ENCODE results near the gene ATAD3C.
"Not testable (repeated sequence)": the region's sequence is repeated elsewhere in the genome, so short reads cannot be mapped to it uniquely, and the experiment has no call there.

The ATAD3C gene

DNA sequence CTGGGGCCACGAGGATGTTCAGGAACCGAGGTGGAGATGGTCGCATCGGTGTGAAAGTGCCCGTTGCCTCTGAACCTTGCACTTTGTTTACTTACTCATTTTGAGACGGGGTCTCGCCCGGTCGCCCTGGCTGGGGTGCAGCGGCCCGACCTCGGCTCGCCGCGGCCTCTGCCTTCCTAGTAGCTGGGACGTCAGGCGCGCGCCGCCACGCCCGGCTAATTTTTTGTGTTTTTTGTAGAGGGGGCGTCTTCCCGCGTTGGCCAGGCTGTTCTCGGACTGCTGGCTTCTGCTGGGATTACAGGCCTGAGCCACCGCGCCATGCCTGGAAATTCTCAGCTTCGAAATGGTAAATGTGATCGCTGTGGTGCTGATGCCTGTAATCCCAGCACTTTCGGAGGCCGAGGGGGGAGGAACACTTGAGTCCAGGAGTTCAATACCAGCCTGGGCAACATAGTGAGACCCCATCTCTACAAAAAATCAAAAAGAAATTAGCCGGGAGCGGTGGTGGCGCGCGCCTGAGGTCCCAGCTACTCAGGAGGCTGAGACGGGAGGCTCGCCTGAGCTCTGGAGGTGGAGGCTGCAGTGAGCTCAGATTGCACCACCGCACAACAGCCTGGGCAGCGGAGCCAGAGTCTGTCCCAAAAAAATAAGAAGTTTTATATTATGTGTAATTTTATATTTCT lies 41.7 kb upstream of the ATAD3C start:
- H3K36me3 ChIP-seq (ENCODE audit: control insufficient read depth, insufficient read depth, low read length), result peaks cover 35% of the 10 kb centered on the region
- peak overlapping the region; percentile 95 for H3K27ac ChIP-seq (ENCODE audit: low read depth, low read length)
- H3K4me3 ChIP-seq (ENCODE audit: low read depth, low read length), result peak overlapping the region; percentile 89
- no peaks in the 10 kb centered on the region for H3K9me3 ChIP-seq (ENCODE audit: control insufficient read depth, insufficient read depth, low read length)
- no peaks in the 10 kb centered on the region for H3K27me3 ChIP-seq (ENCODE audit: control insufficient read depth, insufficient read depth, low read length)
- H3K9ac ChIP-seq (ENCODE audit: low read depth, low read length), result peak overlapping the region; percentile 90
- H3K4me1 ChIP-seq (ENCODE audit: control insufficient read depth, insufficient read depth, low read length), result peaks cover 26% of the 10 kb centered on the region

DNA sequence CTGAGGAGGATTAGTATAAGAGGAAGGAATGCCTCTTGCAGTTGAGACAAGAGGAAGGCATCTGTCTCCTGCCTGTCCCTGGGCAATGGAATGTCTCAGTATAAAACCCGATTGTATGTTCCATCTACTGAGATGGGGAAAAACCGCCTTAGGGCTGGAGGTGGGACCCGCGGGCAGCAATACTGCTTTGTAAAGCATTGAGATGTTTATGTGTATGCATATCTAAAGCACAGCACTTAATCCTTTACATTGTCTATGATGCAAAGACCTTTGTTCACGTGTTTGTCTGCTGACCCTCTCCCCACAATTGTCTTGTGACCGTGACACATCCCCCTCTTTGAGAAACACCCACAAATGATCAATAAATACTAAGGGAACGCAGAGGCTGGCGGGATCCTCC lies 39.3 kb upstream of the ATAD3C start:
- H3K9me3 ChIP-seq (ENCODE audit: control insufficient read depth, insufficient read depth, low read length); H3K27me3 ChIP-seq (ENCODE audit: control insufficient read depth, insufficient read depth, low read length): not testable (repeated sequence)
- Histone ChIP-seq H3K4me3 (ENCODE audit: low read depth, low read length) (peak overlapping the region; percentile 38; the same call in 1 of the 2 replicates), H3K36me3 (ENCODE audit: control insufficient read depth, insufficient read depth, low read length) (peaks cover 14% of the 10 kb centered on the region), H3K27ac (ENCODE audit: low read depth, low read length) (peak overlapping the region; percentile 95), H3K4me1 (ENCODE audit: control insufficient read depth, insufficient read depth, low read length) (peaks cover 26% of the 10 kb centered on the region), H3K9ac (ENCODE audit: low read depth, low read length) (peak overlapping the region; percentile 78)

DNA sequence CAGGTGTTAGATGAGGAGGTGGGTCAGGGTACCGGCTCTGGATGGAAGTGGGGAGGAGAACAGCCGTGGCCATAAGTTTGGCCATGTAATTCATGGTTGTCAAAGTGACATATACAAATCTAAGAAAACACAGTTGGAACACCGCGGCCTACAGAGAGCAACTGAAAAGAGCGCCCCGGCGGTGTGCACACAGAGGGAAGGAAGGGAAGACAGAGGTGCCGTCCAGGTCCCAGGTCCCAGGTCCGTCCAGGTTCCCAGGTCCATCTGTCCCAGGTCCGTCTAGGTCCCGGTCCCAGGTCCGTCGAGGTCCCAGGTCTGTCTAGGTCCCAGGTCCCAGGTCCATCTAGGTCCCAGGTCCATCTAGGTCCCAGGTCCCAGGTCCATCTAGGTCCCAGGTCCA lies 37.9 kb upstream of the ATAD3C start:
- Histone ChIP-seq H3K4me1 (ENCODE audit: control insufficient read depth, insufficient read depth, low read length) (peaks cover 31% of the 10 kb centered on the region), H3K27ac (ENCODE audit: low read depth, low read length) (no peak overlapping the region), H3K9ac (ENCODE audit: low read depth, low read length) (no peak overlapping the region)

DNA sequence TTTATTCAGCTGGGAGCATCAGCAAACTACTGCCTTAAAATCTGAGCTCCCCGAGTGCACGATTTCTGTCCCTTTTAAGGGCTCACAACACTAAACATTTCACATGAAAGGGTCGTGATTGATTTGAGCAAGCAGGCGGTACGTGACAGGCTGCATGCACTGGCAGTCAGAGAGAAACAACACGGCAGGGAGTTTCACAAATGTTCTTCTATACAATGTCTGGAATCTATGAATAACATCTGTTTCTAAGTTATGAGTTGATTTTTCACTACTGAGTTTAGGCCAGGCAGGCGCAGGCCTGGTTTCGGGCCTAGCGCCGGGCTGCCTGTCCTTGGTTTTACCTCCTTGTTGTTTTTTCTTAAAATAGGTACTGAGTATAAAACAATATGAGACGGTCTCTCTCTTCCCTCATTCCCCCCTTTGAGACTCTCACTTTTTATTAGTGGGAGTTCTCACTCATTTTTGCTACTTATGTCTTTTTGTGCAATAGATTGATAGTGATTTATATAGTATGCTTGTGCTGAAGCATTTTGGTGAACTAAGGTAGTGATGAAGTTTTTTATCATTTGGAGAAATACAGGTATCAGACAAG lies 37.1 kb upstream of the ATAD3C start:
- H3K4me3 ChIP-seq (ENCODE audit: low read depth, low read length); H3K9me3 ChIP-seq (ENCODE audit: control insufficient read depth, insufficient read depth, low read length); H3K27ac ChIP-seq (ENCODE audit: low read depth, low read length): not testable (repeated sequence)

More for the DNA sequence above, 37.9 kb upstream of the ATAD3C start:
- Histone ChIP-seq H3K4me3 (ENCODE audit: low read depth, low read length) (no peak overlapping the region), H3K27me3 (ENCODE audit: control insufficient read depth, insufficient read depth, low read length) (no peaks in the 10 kb centered on the region), H3K36me3 (ENCODE audit: control insufficient read depth, insufficient read depth, low read length) (peaks cover 7% of the 10 kb centered on the region; the same call in 1 of the 2 replicates), H3K9me3 (ENCODE audit: control insufficient read depth, insufficient read depth, low read length) (no peaks in the 10 kb centered on the region)

DNA sequence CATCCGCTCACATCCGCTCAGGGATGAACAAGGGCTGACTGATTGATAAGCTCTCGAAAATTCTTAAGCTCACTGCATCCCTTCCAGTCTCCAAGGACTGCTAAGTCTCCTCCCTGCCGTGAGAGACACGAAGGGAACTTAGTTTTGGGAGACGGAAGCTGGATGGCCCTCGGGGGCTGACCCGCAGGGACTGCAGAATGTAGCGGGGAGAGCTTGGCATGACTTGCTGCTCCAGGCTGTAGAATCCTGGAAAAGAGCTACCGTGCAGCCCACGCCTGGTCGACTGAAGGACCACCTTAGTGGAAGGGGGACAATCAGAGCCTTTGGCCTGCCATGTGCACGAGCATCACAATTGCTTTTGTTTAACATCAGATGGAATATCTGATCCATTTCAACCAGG lies 33.7 kb upstream of the ATAD3C start:
- peaks cover 12% of the 10 kb centered on the region for H3K4me1 ChIP-seq (ENCODE audit: control insufficient read depth, insufficient read depth, low read length)
- H3K9me3 ChIP-seq (ENCODE audit: control insufficient read depth, insufficient read depth, low read length), result no peaks in the 10 kb centered on the region
- H3K27ac ChIP-seq (ENCODE audit: low read depth, low read length), result peak overlapping the region; percentile 45
- no peaks in the 10 kb centered on the region for H3K36me3 ChIP-seq (ENCODE audit: control insufficient read depth, insufficient read depth, low read length)
- H3K27me3 ChIP-seq (ENCODE audit: control insufficient read depth, insufficient read depth, low read length), result no peaks in the 10 kb centered on the region; the same call in 1 of the 2 replicates
- H3K4me3 ChIP-seq (ENCODE audit: low read depth, low read length), result no peak overlapping the region
- H3K9ac ChIP-seq (ENCODE audit: low read depth, low read length), result no peak overlapping the region

More for the DNA sequence above, 37.1 kb upstream of the ATAD3C start:
- not testable (repeated sequence) for H3K27me3 ChIP-seq (ENCODE audit: control insufficient read depth, insufficient read depth, low read length); H3K36me3 ChIP-seq (ENCODE audit: control insufficient read depth, insufficient read depth, low read length); H3K9ac ChIP-seq (ENCODE audit: low read depth, low read length)
- H3K4me1 ChIP-seq (ENCODE audit: control insufficient read depth, insufficient read depth, low read length), result peaks cover 31% of the 10 kb centered on the region

GRCh38 chr1:1417396-1417795 lies 32.1 kb upstream of the ATAD3C start:
- H3K4me3 ChIP-seq (ENCODE audit: low read depth, low read length); H3K9ac ChIP-seq (ENCODE audit: low read depth, low read length); H3K36me3 ChIP-seq (ENCODE audit: control insufficient read depth, insufficient read depth, low read length); H3K27me3 ChIP-seq (ENCODE audit: control insufficient read depth, insufficient read depth, low read length); H3K27ac ChIP-seq (ENCODE audit: low read depth, low read length); H3K9me3 ChIP-seq (ENCODE audit: control insufficient read depth, insufficient read depth, low read length): not testable (repeated sequence)
- peaks cover 17% of the 10 kb centered on the region; the same call in 1 of the 2 replicates for H3K4me1 ChIP-seq (ENCODE audit: control insufficient read depth, insufficient read depth, low read length)

GRCh38 chr1:1417825-1418463 lies 31.5 kb upstream of the ATAD3C start:
- not testable (repeated sequence) for H3K27me3 ChIP-seq (ENCODE audit: control insufficient read depth, insufficient read depth, low read length); H3K9ac ChIP-seq (ENCODE audit: low read depth, low read length); H3K4me3 ChIP-seq (ENCODE audit: low read depth, low read length); H3K36me3 ChIP-seq (ENCODE audit: control insufficient read depth, insufficient read depth, low read length); H3K27ac ChIP-seq (ENCODE audit: low read depth, low read length); H3K9me3 ChIP-seq (ENCODE audit: control insufficient read depth, insufficient read depth, low read length)
- peaks cover 18% of the 10 kb centered on the region; the same call in 1 of the 2 replicates for H3K4me1 ChIP-seq (ENCODE audit: control insufficient read depth, insufficient read depth, low read length)

GRCh38 chr1:1418464-1419362 lies 30.8 kb upstream of the ATAD3C start:
- Histone ChIP-seq H3K9ac (ENCODE audit: low read depth, low read length) (no peak overlapping the region), H3K4me3 (ENCODE audit: low read depth, low read length) (no peak overlapping the region), H3K9me3 (ENCODE audit: control insufficient read depth, insufficient read depth, low read length) (no peaks in the 10 kb centered on the region), H3K27me3 (ENCODE audit: control insufficient read depth, insufficient read depth, low read length) (no peaks in the 10 kb centered on the region; the same call in 1 of the 2 replicates), H3K36me3 (ENCODE audit: control insufficient read depth, insufficient read depth, low read length) (no peaks in the 10 kb centered on the region), H3K4me1 (ENCODE audit: control insufficient read depth, insufficient read depth, low read length) (peaks cover 18% of the 10 kb centered on the region; the same call in 1 of the 2 replicates), H3K27ac (ENCODE audit: low read depth, low read length) (no peak overlapping the region)

- H3K9ac ChIP-seq (ENCODE audit: low read depth, low read length), result no peak overlapping the region
- H3K4me1 ChIP-seq (ENCODE audit: control insufficient read depth, insufficient read depth, low read length), result peaks cover 18% of the 10 kb centered on the region; the same call in 1 of the 2 replicates
- no peak overlapping the region for H3K27ac ChIP-seq (ENCODE audit: low read depth, low read length)
- H3K27me3 ChIP-seq (ENCODE audit: control insufficient read depth, insufficient read depth, low read length), result no peaks in the 10 kb centered on the region; the same call in 1 of the 2 replicates
- H3K36me3 ChIP-seq (ENCODE audit: control insufficient read depth, insufficient read depth, low read length), result no peaks in the 10 kb centered on the region
- no peaks in the 10 kb centered on the region for H3K9me3 ChIP-seq (ENCODE audit: control insufficient read depth, insufficient read depth, low read length)
- H3K4me3 ChIP-seq (ENCODE audit: low read depth, low read length), result peak overlapping the region; percentile 39; the same call in 1 of the 2 replicates
Observed at GRCh38 chr1:1419363-1419812, 30.1 kb upstream of the ATAD3C start.

DNA sequence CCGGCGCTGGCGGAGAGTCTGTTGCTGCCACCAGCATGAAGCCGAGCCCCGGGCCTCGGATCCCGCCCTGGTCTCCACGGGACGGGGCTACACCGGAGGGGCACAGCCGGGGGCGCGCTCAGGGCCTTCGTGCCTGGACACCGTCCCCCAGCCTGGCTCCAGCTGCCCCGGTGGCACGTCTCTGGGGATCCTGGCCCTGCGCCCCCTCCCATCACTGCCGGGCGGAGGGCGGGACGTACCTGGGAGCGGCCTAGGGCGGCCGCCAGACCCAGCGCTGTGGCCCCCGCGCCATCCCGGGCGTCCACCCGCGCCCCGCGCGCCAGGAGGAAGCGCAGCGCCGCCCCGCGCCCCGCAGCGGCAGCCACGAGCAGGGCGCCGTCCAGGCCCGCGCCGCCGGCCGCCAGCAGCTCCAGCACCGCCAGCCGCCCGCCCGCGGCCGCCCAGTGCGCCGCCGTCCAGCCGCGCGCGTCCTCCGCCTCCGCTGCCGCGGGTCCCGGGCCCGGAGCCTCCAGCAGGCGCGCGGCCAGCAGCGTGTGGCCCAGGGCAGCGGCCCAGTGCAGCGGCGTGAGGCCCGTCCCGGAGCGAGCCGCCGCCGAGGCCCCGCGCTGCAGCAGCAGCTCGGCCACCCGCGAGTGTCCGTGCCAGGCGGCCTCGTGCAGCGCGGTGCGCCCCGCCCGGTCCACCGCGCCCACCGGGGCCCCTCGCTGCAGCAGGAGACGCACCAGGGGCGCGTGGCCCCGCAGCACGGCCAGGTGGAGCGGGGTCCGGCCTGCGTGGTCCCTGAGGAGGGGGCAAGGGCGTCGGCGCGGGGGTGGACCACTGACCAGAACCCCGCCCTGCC lies 29.5 kb upstream of the ATAD3C start:
- H3K9ac ChIP-seq (ENCODE audit: low read depth, low read length), result no peak overlapping the region

More for the DNA sequence above, 29.5 kb upstream of the ATAD3C start:
- Histone ChIP-seq H3K27ac (ENCODE audit: low read depth, low read length) (no peak overlapping the region), H3K36me3 (ENCODE audit: control insufficient read depth, insufficient read depth, low read length) (no peaks in the 10 kb centered on the region), H3K4me1 (ENCODE audit: control insufficient read depth, insufficient read depth, low read length) (peaks cover 18% of the 10 kb centered on the region; the same call in 1 of the 2 replicates), H3K27me3 (ENCODE audit: control insufficient read depth, insufficient read depth, low read length) (no peaks in the 10 kb centered on the region; the same call in 1 of the 2 replicates), H3K4me3 (ENCODE audit: low read depth, low read length) (peak overlapping the region; percentile 39; the same call in 1 of the 2 replicates), H3K9me3 (ENCODE audit: control insufficient read depth, insufficient read depth, low read length) (no peaks in the 10 kb centered on the region)
